Endothelial cell of hepatic sinusoid (primary cell): ENCODE results near the gene SIGLEC11.
"Not testable (repeated sequence)": the region's sequence is repeated elsewhere in the genome, so short reads cannot be mapped to it uniquely, and the experiment has no call there.

Experiments used
- in situ Hi-C: cut with HindIII; loops from 2 replicates; pipeline ENCODE4 v1.10.0; 2017; ENCODE audit warnings: low sequenced_read_pairs

Gene SIGLEC11, protein sequence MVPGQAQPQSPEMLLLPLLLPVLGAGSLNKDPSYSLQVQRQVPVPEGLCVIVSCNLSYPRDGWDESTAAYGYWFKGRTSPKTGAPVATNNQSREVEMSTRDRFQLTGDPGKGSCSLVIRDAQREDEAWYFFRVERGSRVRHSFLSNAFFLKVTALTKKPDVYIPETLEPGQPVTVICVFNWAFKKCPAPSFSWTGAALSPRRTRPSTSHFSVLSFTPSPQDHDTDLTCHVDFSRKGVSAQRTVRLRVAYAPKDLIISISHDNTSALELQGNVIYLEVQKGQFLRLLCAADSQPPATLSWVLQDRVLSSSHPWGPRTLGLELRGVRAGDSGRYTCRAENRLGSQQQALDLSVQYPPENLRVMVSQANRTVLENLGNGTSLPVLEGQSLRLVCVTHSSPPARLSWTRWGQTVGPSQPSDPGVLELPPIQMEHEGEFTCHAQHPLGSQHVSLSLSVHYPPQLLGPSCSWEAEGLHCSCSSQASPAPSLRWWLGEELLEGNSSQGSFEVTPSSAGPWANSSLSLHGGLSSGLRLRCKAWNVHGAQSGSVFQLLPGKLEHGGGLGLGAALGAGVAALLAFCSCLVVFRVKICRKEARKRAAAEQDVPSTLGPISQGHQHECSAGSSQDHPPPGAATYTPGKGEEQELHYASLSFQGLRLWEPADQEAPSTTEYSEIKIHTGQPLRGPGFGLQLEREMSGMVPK

DNA sequence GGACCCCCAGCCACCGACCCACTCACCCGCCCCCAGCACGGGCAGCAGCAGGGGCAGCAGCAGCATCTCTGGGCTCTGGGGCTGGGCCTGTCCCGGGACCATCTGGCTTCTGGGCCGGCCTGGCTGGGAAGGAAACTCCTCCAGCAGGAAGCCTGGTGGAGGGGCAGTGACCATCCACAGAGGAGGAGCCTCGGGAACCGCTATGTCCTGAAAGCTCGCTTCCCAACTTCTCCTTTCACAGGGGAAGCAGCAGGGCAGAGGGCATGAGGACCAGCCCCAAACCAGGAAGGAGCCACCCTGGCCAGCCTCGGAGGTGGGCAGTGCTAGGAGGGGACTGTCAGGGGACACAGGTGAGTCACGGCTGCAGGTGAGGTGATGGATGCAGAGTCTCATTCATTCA, at the start of gene SIGLEC11:
Gene SIGLEC11 (minus strand): TSS at position 193 of the 400 bp plus-strand sequence. CDS start 91 bp downstream, at position 102.
- in situ Hi-C loops = not testable (repeated sequence)

DNA sequence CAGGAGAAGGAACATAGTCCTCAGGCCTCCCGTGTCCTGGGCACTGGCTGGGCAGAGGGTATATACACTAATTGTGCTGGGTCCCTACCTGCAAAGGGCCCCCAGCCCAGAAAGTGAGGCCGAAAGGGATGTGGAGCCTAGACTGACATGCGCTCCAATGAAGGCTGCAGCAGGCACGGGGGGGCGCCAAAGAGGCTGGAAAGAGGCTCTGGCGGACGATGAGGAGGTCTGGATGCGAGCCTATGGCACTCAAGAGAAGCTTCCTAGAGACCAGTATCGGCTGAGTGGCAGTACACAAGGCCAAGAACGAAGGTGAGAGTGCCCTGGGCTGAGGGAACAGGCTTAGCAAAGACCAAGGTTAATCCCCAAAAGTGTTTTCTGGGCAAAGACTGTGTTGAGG, 47.6 kb upstream of the SIGLEC11 start:
- in situ Hi-C loops = loop anchor here (5.0 kb wide), 1 partner anchor 66 kb away; no protein-coding TSS in a partner anchor

DNA sequence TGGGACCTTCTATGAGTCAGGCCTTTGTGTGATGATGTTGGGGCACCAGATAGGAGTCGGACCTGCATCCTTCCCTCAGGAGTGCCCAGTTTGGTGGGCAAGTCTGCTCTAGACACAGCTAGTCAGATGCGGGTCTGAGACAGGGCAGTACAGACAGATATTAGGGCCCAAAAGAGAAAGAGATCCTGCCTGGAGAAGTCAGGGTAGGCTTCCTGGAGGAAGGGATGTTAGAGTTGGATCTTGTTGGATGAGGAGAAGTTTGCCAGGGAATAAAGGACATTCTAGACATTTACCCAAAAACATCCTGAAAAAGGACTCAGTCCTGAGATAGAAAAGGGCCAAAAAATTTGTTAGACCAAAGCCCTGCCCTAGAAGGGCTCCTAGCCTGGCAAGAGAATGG, 47.0 kb upstream of the SIGLEC11 start:
- in situ Hi-C loops = loop anchor here (5.0 kb wide), 1 partner anchor 66 kb away; no protein-coding TSS in a partner anchor

DNA sequence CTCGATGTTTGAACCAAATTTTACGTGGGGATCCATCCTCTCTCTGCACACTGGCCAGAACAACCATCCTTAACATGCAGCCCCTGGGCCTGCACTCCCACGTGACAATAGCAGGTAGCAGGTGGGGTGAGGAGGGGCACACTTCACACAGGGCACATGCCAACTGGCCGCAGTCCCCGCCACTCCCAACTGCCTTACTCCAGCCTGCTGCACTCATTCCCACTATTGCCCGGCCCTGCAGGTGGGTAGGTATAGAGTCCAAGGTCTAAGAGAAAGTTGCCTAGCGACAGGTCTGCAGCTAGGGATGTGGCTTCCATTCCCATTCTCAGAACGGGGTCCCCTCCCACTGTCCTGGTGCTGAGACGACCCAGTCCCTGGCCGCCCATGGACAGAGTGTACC, 46.2 kb upstream of the SIGLEC11 start:
- in situ Hi-C loops = loop anchor here (5.0 kb wide), 1 partner anchor 65 kb away; no protein-coding TSS in a partner anchor

DNA sequence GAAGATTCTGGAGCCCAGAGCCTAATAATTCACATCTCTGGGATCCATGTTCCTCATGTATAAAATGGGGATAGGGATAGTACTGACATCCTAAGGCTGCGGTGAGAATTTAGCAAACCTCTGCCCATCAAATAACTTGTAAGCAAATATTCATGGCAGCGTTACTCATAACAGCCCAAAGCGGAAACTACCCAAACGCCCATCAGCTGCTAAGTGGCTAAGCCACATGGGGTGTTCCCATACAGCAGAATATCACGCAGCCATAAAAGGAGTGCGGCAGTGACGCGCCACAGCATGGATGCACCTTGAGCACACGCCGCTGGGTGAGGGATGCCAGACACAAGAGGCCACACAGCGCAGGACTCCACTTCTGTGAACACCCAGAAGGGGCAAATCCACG, 44.5 kb upstream of the SIGLEC11 start:
- in situ Hi-C loops = loop anchor here (5.0 kb wide), 1 partner anchor 63 kb away; no protein-coding TSS in a partner anchor

DNA sequence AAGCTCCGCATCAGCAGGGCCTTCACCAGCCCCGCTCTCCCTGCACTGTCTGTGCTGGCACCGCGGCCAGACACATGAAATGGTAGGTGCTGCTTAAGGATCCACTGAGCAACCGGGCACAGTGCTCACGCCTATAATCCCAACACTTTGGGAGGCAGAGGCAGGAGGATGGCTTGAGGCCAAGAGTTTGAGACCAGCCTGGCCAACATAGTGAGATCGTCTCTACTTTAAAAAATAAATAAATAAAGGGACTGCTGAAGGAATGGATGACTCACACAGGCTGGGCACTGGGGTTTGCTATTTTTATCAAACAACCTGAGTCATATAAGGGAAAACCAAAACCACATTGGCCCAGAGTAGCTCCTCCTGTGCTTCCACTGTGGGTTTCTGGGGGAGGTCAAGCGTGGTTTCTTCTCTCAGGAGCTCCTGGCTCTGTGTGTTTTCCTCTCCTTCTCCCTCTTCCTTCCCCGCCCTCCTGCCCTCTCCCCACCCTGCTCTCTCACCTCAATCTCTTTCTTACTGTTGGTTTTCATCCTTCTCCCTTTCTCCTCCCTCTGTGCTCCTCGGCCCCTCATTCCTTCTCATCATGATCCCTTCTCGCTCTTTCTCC, 42.9 kb upstream of the SIGLEC11 start:
- in situ Hi-C loops = no loop called here

DNA sequence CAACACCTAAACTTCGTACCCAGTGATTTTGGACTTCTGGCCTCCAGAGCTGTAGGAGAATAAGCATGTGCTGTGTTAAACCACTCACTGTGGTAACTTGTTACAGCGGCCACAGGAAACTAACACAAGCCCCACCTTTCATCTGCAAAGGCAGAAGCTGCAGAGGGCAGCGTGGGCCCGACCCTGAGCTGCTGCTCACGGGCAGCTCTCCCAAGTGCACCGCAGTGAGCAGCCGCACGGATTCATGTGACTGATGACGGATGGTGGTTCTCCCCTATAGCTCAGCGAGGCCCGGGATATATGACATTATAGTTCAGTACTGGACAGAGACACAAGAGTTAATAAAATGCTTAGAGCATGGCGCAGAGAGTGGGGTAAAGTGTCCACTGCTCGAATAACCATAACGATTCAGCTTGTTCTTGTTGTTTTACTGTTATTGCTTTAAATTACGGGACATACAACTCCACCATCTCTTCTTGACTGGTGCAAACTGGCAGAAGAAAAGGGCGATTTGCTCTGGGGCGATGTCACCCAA, 42.3 kb upstream of the SIGLEC11 start:
- in situ Hi-C loops = no loop called here

DNA sequence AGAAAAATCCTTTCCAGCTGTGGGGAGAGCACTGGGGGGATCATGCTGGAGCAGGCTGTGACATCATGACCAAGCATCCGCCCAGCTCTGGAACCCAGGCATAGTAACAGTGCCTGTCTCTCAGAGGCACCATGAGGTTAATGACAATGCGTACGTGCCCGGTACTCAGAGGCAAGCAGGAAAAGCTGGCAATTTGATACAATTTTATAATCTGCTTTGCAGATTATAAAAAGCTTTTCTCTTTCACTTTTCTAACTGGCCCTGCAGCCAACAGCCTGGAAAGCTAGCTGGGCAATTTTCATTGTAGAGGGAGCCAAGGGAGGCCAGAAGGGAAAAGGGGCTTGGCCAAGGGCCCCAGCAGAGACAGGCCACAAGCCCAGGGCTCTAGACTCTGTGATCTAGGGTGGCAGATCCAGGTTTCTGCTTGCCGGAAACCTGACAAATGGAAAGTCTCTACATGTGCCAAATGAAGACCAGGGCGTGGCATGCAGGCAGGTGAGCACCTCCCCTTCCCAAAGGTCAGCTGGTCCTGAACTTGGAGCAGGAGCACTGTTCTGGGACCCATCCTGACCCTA, 41.5 kb upstream of the SIGLEC11 start:
- in situ Hi-C loops = no loop called here

DNA sequence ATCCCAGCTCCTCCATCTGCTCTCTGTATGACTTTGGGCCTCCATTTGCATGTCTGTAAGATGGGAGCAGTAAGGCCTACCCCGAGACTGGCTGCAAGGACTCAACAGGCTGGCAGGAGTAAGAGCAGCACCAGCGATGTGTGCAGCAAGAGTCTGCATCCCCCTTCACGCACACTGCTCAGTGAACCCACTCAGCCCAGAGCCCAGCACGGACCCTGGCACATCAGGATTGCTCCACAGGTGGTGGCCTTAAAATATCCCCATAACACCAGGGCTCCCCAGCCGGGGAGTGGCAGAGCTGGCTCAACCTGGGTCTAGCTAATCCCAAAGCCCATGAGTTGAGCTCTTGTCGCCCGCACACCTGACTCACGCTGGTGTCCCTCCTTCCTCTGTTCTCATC, 40.8 kb upstream of the SIGLEC11 start:
- in situ Hi-C loops = no loop called here

DNA sequence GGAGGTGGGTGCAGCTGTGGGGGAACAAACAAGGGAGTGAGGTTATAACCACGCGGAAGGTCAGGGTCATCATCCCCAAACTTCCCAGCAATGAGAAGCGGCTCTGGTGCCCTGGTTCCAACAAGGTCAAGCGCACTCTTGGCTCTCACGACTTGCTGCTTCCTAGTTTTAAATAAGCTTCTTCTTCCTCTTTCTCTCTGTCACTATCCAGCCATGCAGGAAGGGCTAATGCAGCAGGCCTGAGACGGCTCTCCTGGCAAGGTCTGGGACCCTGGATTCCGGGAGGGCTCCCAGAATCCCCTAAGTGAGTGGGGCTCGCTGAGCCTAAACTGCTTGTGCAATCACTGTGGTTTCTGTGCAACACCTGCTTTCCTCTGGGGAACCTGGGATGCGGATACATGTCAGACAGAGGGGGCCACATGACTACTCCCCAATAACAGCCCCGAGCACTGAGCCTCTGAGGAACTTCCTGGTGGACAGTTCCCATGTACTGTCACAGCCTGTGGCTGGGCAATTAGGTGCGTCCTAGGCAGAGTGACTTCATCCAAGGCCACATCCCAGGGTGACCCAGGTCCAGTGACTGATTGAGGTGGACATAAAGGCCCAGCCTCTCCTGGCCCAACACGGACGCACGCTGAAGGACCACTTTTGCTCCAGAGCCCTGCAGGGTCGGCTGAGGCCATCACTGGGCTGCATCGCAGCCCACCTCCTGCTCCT, 40.0 kb upstream of the SIGLEC11 start:
- in situ Hi-C loops = no loop called here

DNA sequence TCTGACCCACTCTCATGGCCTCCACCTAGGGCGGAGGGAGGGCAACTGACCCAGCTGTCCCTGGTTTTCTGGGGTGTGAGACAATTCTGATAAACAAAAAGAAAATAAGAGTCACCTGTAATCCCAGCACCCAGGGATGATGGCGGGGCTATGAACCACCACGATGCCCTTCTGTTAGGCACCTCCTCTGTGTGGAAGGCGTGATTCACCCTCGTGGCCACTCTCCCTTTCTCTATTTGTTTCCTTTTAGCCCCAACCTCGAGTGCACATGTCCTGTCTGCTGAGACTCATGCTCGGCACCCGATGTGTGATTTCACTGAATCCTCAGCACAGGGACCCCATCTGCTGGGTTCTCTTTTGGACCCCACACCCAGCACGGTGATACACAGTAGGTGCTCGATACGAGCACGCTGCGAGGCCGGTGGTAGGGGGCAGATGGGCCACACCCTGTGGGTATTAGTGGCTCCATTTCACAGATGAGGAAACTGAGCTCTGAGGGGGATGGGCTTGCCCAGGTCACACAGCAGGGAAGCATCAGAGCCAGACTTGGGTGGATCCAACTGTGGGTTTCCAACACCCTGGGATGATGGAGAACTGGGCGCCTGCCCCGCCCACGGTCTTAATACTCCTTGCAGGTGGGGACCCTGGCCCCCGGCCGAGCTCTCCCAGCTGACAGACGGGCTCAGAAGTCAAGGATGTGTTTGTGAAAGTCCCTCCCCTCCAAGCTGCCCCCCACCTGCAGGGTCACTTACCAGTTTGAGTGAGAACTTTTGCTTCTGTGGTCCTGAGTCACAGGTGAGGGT, 39.3 kb upstream of the SIGLEC11 start:
- in situ Hi-C loops = no loop called here

DNA sequence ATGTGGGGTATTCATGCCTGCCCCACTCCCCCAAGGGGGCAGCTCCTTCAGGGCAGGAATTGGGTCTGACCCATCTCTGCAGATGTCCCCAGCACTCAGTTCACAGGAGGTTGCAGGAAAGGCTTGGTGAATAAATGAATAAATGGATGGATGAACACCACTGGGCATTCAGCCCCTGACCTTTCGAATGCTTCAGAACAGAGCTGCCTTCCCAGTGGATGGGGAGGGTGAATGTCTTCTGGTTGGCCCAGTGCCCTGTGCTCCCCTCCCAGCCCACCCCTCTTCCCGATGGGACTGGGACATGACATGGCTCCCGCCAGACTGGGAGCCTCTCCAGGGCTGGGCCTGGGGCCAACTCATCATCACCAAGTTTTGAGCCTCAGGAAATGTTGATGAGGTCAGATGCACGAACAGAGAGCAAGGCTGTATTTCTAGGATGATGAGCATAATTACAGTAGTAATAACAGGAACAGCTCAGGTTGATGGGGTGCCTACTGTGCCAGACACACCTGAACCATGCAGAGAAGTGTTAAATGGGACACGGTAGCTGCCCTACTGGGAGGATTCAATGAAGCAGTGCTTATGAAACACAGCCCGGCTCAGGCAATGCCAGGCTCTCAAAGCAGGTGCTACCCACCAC, 38.5 kb upstream of the SIGLEC11 start:
- in situ Hi-C loops = no loop called here

DNA sequence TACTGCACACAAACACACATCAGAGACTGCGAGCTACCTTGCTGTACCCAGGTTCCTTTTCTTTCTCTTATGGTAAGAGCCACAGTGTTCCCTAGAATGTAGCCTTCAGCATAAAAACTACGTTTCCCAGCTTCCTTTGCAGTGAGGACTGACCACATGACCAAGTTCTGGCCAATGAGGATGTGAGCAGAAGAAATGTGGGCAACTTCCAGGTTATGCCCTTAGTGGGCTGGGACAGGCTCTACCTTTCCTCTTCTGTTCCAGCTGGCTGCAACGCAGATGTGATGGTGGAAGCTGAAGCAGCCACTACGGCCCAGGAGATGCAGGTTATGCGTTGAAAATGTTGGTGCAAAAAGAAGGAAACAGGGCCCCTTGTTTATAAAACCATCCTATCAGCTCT, 36.7 kb upstream of the SIGLEC11 start:
- in situ Hi-C loops = no loop called here

DNA sequence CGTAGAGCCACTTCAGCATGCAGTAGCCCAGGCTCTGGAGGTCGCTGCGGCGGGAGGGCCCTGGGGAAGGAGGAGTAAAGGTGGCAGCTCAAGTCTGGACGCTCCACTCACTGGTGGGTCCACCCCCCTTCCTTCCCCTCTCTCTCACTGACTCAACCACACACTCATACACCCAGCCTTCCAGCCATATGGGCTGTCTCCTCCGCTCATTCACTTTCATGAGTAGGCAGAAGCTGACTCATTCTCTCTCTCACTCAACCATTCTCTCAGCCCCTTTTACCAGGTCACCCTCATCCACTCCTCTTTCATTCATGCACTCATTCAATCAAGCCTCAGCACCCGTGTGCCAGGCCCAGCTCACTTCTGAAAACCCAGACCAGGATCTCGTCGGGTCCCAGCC, 27.5 kb upstream of the SIGLEC11 start:
- in situ Hi-C loops = no loop called here

DNA sequence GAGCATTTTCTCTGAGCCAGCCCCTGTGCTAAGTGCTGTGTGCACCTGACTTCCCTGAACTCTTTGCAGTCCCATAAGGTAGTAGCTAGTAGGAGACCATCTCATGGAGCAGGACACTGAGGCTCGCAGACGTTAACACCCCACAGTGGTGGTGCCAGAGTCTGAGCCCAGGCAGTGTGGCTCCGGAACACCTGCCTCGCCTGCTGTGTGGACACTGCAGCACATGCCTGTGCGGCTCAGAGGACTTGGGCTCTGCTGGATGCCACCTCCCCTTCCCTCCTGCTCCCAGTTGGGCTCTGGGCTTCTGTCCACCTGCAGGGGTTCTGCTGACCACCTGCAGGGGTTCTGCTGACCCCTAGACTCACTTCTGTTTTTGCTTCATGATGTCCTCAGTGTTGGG, 27.0 kb upstream of the SIGLEC11 start:
- in situ Hi-C loops = no loop called here

DNA sequence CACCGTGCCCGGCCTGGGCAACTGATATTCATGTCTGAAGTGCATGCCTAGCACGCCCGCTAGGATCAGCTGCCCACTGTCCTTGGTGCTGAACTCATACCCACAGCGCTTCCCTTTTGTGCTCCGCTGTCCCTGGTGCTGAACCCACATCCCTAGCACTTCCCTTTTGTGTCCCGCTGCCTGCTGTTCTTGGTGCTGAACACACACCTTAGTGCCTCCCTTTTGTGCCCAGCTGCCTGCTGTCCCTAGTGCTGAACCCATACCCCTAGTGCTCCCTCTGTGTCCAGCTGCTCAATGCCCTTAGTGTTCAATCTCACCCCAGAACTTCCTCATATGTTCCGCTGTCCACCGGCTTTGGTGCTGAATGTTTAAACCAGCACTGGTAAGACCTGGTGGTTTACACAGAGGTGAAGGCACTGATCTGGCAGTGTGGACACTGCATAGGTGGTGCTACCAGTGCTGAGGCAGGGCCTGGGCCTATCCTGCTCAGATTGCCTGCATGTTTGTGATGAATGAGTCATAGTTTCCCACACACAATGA, 26.3 kb upstream of the SIGLEC11 start:
- in situ Hi-C loops = no loop called here

DNA sequence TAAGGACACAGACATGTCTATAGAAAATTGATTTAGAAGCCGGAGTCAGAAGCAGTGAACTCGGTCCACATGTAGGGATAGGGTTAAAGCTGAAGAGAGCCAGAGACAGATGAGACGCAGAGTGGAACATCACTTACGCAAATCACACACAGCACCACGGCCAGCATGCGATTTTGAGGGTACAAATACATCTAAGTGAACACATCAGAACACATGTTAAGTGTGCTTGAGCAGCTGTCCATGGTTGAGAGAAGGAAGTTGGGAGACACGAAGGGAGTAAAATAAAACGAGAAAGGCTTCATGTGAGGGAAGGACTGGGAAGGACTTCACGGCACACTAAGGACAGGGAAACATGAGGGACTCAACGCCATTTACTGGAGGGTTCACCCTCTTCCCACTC, 25.4 kb upstream of the SIGLEC11 start:
- in situ Hi-C loops = no loop called here

DNA sequence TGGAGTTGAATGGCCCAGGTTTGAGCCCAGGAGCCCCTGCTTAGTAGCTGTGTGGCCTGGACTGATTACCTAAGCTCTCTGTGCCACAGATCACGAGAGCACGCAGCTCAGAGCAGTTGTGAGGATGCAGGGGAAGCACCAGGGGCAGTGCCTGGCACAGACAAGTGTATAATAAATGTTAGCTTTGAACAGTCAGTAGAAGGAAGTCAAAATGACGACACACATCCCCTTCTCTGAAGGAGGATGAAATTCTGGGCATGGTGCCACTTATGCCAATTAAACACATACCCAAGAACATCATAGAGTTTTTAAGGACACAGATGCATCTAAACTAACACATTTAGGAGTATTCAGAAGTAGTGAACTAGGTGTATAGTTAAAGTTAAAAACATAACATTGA, 24.9 kb upstream of the SIGLEC11 start:
- in situ Hi-C loops = no loop called here

DNA sequence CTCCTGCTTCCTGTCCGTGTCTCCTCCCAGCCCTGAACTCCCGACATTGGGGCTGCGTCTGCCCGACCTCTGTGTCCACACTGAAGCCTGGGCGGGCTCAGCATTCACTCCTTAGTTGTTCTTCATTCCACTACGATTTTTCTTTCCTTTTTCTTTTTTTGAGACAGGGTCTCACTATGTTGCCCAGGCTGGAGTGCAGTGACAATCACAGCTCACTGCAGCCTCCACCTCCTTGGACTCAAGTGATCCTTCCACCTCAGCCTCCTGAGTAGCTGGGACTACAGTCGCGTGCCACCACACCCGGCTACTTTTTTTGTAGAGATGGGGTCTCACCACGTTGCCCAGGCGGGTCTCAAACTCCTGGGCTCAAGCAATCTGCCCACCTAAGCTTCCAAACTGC, 23.5 kb upstream of the SIGLEC11 start:
- in situ Hi-C loops = no loop called here
